ENCODE measurements around the gene DTNB.

DNA sequence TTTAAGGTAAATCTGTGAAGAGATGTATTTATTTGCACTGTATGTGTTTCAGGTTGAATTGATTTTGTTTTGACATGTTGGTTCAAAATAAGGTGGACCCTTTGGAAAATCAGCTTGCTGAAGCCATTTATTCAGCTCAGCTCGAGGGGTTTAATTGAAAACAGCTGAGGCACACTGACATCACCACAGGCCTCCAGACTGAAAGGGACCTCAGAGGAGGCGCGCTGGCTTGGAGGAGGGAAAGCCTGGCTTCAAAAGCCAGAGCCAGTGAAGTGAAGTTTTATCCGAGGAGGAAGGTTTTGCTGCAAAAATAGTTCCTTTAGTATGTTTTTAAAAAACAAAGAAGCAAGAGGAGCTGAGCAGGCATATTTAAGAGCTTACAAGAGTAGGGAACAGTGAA lies 304.7 kb downstream of the DTNB start:
- TF ChIP-seq, protein P1, sequence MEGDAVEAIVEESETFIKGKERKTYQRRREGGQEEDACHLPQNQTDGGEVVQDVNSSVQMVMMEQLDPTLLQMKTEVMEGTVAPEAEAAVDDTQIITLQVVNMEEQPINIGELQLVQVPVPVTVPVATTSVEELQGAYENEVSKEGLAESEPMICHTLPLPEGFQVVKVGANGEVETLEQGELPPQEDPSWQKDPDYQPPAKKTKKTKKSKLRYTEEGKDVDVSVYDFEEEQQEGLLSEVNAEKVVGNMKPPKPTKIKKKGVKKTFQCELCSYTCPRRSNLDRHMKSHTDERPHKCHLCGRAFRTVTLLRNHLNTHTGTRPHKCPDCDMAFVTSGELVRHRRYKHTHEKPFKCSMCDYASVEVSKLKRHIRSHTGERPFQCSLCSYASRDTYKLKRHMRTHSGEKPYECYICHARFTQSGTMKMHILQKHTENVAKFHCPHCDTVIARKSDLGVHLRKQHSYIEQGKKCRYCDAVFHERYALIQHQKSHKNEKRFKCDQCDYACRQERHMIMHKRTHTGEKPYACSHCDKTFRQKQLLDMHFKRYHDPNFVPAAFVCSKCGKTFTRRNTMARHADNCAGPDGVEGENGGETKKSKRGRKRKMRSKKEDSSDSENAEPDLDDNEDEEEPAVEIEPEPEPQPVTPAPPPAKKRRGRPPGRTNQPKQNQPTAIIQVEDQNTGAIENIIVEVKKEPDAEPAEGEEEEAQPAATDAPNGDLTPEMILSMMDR (IDR thresholded peaks at IDR 0.05), result no peak
- no peak for TF ChIP-seq EZH2 (IDR thresholded peaks at IDR 0.05; ENCODE audit: borderline replicate concordance, insufficient read depth, low read depth, low read length, poor library complexity, severe bottlenecking)

Data from B cell (primary cell).